CD4-positive, alpha-beta T cell (primary cell): Measurements from ENCODE around the gene NOTCH2. TPM values are rescaled to one million over a fixed set of nuclear protein-coding genes. Genes with fewer than 3 reads are reported as not detected.

ENCODE experiments used
- ATAC-seq: fragments of 200-7000 bp; cut with Tn5 transposase; one replicate; pipeline ENCODE4 v1.10.0; 2022; ENCODE audit warnings: mild to moderate bottlenecking; ENCODE audit not compliant: poor library complexity
- CTCF ChIA-PET: fragments of 350-600 bp; sonication (Branson Sonifier 250); formaldehyde crosslinking; loops from one replicate; lab custom pipeline; 2021; ENCODE audit warnings: antibody characterized with exemption, inconsistent platforms; lab: Charles Lee
- POLR2A ChIA-PET: fragments of 350-600 bp; sonication (Branson Sonifier 250); formaldehyde crosslinking; loops from one replicate; lab custom pipeline; 2021; ENCODE audit warnings: antibody characterized with exemption, inconsistent platforms; lab: Charles Lee
- DNase-seq, 14 experiments: peaks; one replicate each; pipeline ENCODE4 v3.0.0-alpha.2; 2013 to 2020; ENCODE audit warnings: mixed read lengths in 2 of 14
- H3K27ac ChIP-seq, 2 donors: one replicate each; pipeline versions ENCODE4 v1.5.1 to v1.7.0; 2013; ENCODE audit warnings: low read length in 2 of 2, low read depth in 1 of 2, mild to moderate bottlenecking in 1 of 2
- H3K27me3 ChIP-seq, 2 experiments: 1 replicate in 1 of 2; 2 replicates in 1 of 2; pipeline versions ENCODE4 v1.6.1 to v1.7.0; 2013; ENCODE audit warnings: low read length in 2 of 2, control low read depth in 1 of 2, mild to moderate bottlenecking in 1 of 2, moderate library complexity in 1 of 2; ENCODE audit not compliant: insufficient read depth in 2 of 2, control insufficient read depth in 1 of 2
- H3K36me3 ChIP-seq: one replicate; pipeline ENCODE4 v1.6.1; 2013; ENCODE audit warnings: low read length, control low read depth; ENCODE audit not compliant: insufficient read depth
- H3K4me1 ChIP-seq: one replicate; pipeline ENCODE4 v1.6.1; 2013; ENCODE audit warnings: low read length, control low read depth; ENCODE audit not compliant: insufficient read depth
- H3K4me3 ChIP-seq: one replicate; pipeline ENCODE4 v1.5.1; 2013; ENCODE audit warnings: mild to moderate bottlenecking, low read length, moderate library complexity
- H3K9me3 ChIP-seq, 2 experiments: 1 replicate in 1 of 2; 2 replicates in 1 of 2; pipeline versions ENCODE4 v1.6.1 to v1.7.0; 2013; ENCODE audit warnings: low read length in 2 of 2, mild to moderate bottlenecking in 2 of 2, control low read depth in 1 of 2, moderate library complexity in 1 of 2; ENCODE audit not compliant: control insufficient read depth in 1 of 2, insufficient read depth in 1 of 2
- H3K27ac Mint-ChIP-seq: one replicate; pipeline ENCODE4 v1.8.0; 2020; ENCODE audit warnings: mixed read lengths
- H3K27me3 Mint-ChIP-seq: one replicate; pipeline ENCODE4 v1.8.0; 2021; ENCODE audit warnings: mixed read lengths
- H3K36me3 Mint-ChIP-seq: one replicate; pipeline ENCODE4 v1.8.0; 2021; ENCODE audit warnings: low read depth, mixed read lengths
- H3K4me1 Mint-ChIP-seq: one replicate; pipeline ENCODE4 v1.8.0; 2021; ENCODE audit warnings: low read depth, mixed read lengths
- H3K4me3 Mint-ChIP-seq: one replicate; pipeline ENCODE4 v1.8.0; 2020; ENCODE audit warnings: mild to moderate bottlenecking, mixed read lengths
- H3K9me3 Mint-ChIP-seq: one replicate; pipeline ENCODE4 v1.8.0; 2020; ENCODE audit warnings: mixed read lengths
- intact Hi-C, 2 experiments: fragments of 100-400 bp; cut with DNase I in 1 of 2; cut with micrococcal nuclease in 1 of 2; formaldehyde crosslinking; loops; one replicate each; pipeline versions ENCODE4 v1.15.1 to v1.9.0; 2023 to 2025; cut with DNase I, micrococcal nuclease
- total RNA-seq, 174 experiments: library from RNA in 2 of 174; stranded (reverse) in 2 of 174; gene quantifications; one replicate each; pipeline ENCODE4 v1.2.3 and lab custom pipeline; 2021 to 2026
- TF ChIP-seq, protein P1 (sequence below): fragments of 200-600 bp; IDR thresholded peaks from one replicate; pipeline ENCODE4 v1.8.0; 2022; ENCODE audit warnings: antibody characterized with exemption, mild to moderate bottlenecking

The NOTCH2 gene
- total RNA-seq, 2 experiments from 2014 or later, result 27.5 to 29.4 TPM

DNA sequence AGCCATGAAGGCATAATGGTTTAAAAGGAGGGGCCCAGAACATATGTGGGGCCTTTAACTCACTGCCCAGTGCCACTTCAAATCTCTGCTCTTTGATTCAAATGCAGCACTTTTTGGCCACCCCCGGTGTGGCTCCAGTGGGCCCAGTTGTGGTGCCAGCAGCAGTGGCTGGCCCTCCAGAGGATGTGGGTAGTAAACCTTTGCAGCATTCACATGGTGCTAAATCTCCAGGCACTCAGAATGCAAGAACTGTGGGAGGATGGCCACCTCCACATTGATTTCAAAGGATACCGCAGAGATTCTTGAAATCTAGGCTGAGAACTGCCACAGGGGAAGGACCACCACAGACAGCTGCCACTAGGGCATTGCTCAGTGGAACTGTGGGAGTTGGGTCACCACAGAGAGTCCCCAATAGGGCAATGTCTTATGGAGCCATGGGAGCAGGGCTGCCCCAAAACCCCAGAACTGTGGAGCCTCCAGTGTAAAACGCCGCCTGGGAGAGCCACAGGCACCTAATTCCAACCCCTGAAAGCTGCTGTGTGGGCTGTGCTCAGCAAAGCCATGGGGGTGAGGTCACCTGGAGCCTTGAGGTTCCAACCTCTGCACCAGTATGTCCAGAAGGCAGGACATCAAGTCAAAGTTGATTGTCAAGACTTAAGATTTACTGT is 166.6 kb downstream of the NOTCH2 start:
- Mint-ChIP-seq H3K4me1 (no peaks in the 10 kb centered on the region), H3K27ac (no peak overlapping the region), H3K9me3 (peaks cover 12% of the 10 kb centered on the region), H3K4me3 (no peak overlapping the region), H3K36me3 (no peaks in the 10 kb centered on the region), H3K27me3 (no peaks in the 10 kb centered on the region)
- CTCF ChIA-PET, result no interaction called here
- no peak for DNase-seq
- TF ChIP-seq, protein P1, sequence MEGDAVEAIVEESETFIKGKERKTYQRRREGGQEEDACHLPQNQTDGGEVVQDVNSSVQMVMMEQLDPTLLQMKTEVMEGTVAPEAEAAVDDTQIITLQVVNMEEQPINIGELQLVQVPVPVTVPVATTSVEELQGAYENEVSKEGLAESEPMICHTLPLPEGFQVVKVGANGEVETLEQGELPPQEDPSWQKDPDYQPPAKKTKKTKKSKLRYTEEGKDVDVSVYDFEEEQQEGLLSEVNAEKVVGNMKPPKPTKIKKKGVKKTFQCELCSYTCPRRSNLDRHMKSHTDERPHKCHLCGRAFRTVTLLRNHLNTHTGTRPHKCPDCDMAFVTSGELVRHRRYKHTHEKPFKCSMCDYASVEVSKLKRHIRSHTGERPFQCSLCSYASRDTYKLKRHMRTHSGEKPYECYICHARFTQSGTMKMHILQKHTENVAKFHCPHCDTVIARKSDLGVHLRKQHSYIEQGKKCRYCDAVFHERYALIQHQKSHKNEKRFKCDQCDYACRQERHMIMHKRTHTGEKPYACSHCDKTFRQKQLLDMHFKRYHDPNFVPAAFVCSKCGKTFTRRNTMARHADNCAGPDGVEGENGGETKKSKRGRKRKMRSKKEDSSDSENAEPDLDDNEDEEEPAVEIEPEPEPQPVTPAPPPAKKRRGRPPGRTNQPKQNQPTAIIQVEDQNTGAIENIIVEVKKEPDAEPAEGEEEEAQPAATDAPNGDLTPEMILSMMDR, result no peak
- ATAC-seq, result no peak
- no peaks in the 10 kb centered on the region for H3K36me3 ChIP-seq
- H3K27ac ChIP-seq, result no peak overlapping the region
- no peak overlapping the region for H3K4me3 ChIP-seq
- no peaks in the 10 kb centered on the region for H3K4me1 ChIP-seq
- peaks cover 7 to 13% of the 10 kb centered on the region in 2 experiments for H3K9me3 ChIP-seq
- intact Hi-C loops, result no loop called here
- POLR2A ChIA-PET, result no interaction called here
- no peaks in the 10 kb centered on the region for H3K27me3 ChIP-seq

GRCh38 chr1:119898981-119899720 is 170.3 kb downstream of the NOTCH2 start:
- Mint-ChIP-seq H3K9me3 (no peaks in the 10 kb centered on the region), H3K27me3 (no peaks in the 10 kb centered on the region), H3K36me3 (no peaks in the 10 kb centered on the region), H3K27ac (no peak overlapping the region), H3K4me3 (no peak overlapping the region), H3K4me1 (no peaks in the 10 kb centered on the region)
- TF ChIP-seq, protein P1, result no peak
- intact Hi-C loops, result no loop called here
- ChIA-PET POLR2A (no interaction called here), CTCF (no interaction called here)
- Histone ChIP-seq H3K4me1 (no peaks in the 10 kb centered on the region), H3K27ac (no peak overlapping the region), H3K4me3 (no peak overlapping the region), H3K9me3 (peaks cover 0 to 6% of the 10 kb centered on the region in 2 experiments), H3K36me3 (no peaks in the 10 kb centered on the region), H3K27me3 (no peaks in the 10 kb centered on the region)
- no peak for ATAC-seq
- DNase-seq, result no peak

- Mint-ChIP-seq H3K36me3 (no peaks in the 10 kb centered on the region), H3K27me3 (no peaks in the 10 kb centered on the region), H3K9me3 (no peaks in the 10 kb centered on the region), H3K4me1 (no peaks in the 10 kb centered on the region), H3K4me3 (no peak overlapping the region), H3K27ac (no peak overlapping the region)
- no peak for DNase-seq
- H3K27me3 ChIP-seq, result no peaks in the 10 kb centered on the region
- no peak overlapping the region for H3K4me3 ChIP-seq
- CTCF ChIA-PET, result no interaction called here
- no peaks in the 10 kb centered on the region for H3K36me3 ChIP-seq
- intact Hi-C loops, result no loop called here
- ATAC-seq, result no peak
- H3K4me1 ChIP-seq, result no peaks in the 10 kb centered on the region
- H3K9me3 ChIP-seq, result peaks cover 0 to 6% of the 10 kb centered on the region in 2 experiments
- TF ChIP-seq, protein P1, result no peak
- no peak overlapping the region for H3K27ac ChIP-seq
- POLR2A ChIA-PET, result no interaction called here
These were observed 170.9 kb downstream of the NOTCH2 start for GRCh38 chr1:119898530-119898929.
